ENCODE results near the gene SAPCD2.
"Not testable (repeated sequence)": the region's sequence is repeated elsewhere in the genome, so short reads cannot be mapped to it uniquely, and the experiment has no call there.

Gene SAPCD2

DNA sequence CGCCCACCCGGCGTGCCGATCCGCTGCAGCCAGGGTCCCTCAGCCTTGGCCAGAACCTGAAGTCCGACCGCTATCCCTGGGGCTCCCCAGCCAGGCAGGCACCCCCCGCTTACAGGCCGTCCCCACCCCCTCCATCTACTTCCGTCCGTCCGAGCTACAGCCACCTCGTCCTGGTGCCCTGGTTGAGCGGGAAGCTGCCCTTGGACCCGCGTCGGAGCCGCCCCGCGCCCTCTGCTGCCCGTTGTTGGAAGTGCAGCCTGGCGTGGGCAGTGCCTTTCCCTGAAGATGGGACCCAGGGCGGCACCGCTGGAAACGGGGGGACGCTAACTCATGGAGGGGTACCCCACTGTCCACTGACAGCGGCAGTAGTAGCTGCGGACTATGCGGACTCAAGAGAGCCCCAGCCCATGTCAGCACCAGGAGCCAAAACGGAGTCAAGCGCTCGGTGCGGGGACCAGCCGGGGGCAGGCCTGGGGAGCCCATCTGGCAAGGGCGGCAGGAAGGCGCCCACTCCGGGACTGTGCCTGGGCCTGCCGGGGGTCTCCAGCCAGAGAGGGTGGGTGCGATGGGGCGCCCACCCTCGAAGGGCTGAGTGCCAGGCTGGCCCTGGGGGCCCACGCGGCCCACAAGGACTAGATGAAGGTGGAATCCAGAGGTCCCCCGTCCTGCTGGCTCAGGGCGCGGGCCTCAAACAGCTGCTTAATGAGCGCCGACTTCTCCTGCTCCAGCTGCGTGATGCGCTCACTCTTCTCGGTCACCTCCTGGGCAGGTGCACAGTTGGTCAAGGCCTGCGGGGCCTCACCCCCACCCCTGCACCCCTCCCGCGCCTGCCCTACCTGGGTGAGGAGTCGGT, 6.1 kb downstream of the SAPCD2 start:
- DNase-seq = peak; percentile 74

DNA sequence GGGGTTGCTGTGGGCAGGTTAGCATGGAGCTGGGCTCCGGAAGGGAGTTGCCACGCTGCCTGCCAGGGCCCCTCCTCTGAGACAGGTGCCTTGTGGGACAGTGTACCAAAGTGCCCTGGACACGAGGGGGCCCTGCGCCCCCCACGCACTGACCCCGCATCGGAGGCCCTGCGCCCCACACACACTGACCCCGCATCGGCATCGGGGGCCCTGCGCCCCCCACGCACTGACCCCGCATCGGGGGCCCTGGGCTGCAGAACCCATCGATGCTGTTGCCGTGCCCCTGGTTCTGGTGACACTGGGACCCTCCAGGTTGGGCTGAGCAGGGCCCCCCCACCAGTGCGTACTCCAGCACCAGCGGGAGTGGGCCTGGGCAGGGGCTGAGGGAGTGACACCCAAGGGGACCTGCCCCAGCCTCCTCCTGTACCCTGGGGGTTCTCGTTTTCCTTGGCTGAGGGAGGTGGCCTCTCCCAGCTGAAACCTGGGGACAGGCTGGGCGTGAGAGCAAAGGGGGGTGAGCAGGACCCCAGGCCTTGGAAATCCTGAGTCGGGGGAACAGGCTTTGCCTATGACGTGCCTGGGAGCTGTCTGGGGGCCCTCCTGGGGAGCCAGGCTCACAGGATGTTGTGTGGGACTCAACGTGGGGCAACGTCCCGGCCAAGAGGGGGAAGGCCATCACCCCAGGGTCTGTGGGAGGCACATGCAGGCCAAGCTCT, 6.9 kb downstream of the SAPCD2 start:
- DNase-seq = no peak

DNA sequence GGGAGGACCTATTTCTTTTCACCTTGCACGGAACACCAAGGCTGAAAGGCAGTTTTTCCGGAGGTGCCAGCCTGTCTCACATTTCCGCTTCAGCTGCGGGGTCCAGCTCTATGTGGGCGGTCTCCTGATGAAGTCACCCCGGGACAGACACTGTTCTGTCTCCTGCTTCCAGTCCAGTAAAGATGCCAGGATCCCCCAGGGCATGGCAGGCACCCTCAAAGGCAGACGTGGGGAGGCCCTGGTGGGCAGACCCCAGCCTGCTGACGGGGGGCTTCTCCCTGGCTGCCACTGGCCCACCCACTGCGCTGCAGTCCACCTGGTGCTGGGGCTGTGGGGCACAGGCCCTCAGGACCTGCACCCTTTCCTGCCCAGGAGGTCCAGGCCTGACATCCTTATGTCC, 7.6 kb downstream of the SAPCD2 start:
- not testable (repeated sequence) for DNase-seq

DNA sequence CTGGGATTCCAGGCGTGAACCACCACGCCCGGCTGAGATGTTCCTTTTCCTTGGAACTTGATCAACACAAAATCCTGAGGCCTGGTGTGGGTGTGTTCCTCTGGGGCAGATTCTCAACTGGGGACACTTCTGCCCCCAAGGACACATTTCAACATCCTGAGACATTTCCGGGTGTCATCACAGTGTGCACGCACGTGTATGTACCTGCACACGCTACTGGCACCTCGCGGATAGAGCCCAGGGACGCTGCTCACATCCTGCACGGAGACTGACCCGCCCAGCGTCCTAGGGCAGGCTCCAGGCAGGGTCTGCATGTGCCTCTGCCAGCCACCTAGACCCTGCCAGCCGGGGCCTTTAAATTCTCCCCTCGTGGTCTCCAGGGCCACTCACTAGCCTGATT, 8.0 kb downstream of the SAPCD2 start:
- DNase-seq = no peak

- DNase-seq = no peak
These were observed 11.7 kb downstream of the SAPCD2 start for GRCh38 chr9:137058521-137059234.

GRCh38 chr9:137057545-137057944, 12.8 kb downstream of the SAPCD2 start:
- no peak for DNase-seq

- DNase-seq = no peak
These were observed 13.5 kb downstream of the SAPCD2 start for GRCh38 chr9:137056739-137057415.

DNA sequence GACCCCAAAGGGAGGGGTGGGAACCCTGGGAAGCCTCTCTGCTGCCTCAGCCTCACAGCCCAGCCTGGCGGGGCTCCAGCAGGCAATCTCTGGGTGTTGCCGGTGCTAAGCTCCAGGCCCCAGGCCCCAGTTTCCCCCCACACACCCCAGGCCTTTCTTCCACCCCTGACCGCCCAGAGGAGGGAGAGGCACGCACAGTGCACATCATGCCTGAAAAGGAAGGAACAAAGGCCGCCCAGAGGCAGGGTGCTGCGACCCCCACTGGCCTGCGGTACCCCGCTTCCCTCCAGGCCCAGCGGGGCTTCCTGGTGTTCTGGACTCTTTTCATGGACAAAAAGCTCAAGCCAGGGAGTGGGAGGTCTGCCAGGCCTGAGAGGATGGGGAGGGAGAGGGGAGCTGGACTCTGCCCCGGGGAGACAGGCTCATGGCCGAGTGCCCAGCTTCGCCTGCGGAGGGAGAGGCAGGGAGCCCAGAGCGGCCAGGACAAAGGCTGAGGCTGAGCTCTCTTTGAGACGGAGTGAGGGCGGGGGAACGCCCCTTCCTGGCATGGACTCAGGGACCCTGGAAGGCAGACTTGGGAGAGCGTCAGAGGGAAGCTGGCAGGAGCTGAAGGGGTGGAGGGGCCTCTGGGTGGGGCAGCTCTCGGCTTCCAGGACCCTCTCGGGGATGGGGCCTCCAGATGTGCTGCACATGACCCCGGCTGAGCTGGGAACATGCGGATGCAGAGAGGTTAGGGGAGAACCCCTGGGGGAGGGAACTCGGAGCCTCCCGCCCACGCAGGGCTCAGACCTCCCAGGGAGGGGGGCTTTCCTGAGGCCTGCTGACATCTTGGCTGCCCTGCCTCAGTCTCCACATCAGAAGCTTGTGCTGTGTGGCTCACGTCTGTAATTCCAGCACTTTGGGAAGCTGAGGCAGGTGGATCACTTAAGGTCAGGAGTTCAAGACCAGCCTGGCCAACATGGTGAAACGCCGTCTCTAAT, 14.7 kb downstream of the SAPCD2 start:
- peak; percentile 94 for DNase-seq

- DNase-seq = no peak
These were observed 15.4 kb downstream of the SAPCD2 start for GRCh38 chr9:137054932-137055384.

DNA sequence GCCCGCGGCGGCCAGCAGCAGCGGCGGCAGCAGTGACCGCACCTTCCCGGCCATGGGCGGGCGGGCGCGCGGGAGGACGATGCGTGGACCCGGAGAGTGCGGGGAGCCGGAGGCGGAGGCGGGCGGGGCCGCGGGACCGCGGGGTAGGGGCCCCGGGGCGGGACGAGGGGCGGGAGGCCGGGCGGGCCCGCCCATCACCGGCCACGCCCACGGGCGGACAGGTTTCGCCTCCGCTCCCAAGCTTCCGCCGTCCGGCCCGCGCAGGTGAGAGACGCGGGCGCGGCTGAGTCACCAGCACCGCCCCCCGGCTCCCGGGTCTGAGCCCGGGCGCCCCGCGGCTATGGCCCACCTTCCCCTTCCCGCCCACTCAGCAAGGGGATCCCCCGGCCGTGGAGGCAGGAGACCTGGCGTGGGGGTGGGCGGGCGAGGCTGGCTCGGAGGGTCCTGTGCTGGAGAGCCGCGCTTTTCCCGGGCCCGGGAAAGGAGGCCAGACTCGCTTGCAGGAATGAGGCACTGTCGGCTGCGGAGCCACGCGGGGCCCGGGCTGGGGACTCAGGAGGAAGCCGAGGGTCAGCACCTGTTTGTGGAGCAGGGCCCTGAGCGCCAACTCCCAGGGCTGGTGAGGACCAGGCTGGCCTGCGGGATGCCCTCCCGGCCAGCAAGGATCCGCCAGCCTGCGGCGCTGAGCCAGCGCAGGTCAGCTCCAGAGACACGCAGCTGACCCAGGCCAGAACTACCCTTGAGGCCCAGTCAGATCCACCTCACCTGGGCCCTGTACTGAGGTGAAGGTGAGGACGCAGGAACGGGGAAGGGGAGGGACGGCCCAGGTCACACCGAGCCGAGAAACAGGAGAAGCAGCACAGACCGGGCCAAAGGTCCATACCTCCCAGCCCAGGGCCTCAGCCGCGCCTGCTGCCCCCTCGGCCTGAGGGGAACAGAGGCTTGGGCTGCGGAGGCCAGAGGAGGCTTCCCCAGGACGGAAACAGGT, 16.1 kb downstream of the SAPCD2 start, which contains the start of gene ENTPD2:
ENTPD2 (minus strand) TSS at position 118 of the 988 bp plus-strand sequence; CDS start at position 54, 64 bp downstream.
- no peak for DNase-seq

GRCh38 chr9:137052998-137053943, 17.1 kb downstream of the SAPCD2 start:
- no peak for DNase-seq

- DNase-seq = no peak
These were observed 18.1 kb downstream of the SAPCD2 start for GRCh38 chr9:137052293-137052692.

DNA sequence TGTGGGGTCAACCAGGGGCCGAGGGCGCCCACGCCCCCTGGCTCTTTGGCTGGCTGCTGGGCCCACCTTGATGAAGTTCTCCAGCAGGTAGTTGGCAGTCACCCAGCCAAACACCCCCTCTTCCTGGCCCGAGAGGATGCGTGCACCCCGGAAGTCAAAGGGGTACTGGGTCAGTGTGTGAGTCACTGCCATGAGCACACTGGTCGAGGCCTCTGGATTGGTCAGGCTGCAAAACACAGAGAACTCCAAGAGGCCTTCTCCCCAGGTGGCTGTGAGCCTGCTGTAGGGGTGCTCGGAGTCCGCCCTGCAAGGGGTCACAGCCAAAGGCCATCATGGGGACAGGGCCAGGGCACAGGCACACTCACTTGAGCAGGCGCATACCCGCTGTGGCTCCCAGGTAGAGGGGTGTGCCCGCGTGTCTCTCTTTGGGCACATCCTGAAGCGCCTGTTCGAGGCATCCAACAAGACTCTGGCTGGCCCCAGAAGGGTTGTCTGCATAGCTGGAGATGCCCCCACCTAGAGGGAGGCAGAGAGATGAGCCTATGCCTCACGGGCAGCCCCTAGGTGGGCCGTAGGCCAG, 19.1 kb downstream of the SAPCD2 start:
- DNase-seq = no peak

GRCh38 chr9:137050570-137050969, 19.8 kb downstream of the SAPCD2 start:
- no peak for DNase-seq

- no peak for DNase-seq
These were observed 20.6 kb downstream of the SAPCD2 start for GRCh38 chr9:137049544-137050449.

DNA sequence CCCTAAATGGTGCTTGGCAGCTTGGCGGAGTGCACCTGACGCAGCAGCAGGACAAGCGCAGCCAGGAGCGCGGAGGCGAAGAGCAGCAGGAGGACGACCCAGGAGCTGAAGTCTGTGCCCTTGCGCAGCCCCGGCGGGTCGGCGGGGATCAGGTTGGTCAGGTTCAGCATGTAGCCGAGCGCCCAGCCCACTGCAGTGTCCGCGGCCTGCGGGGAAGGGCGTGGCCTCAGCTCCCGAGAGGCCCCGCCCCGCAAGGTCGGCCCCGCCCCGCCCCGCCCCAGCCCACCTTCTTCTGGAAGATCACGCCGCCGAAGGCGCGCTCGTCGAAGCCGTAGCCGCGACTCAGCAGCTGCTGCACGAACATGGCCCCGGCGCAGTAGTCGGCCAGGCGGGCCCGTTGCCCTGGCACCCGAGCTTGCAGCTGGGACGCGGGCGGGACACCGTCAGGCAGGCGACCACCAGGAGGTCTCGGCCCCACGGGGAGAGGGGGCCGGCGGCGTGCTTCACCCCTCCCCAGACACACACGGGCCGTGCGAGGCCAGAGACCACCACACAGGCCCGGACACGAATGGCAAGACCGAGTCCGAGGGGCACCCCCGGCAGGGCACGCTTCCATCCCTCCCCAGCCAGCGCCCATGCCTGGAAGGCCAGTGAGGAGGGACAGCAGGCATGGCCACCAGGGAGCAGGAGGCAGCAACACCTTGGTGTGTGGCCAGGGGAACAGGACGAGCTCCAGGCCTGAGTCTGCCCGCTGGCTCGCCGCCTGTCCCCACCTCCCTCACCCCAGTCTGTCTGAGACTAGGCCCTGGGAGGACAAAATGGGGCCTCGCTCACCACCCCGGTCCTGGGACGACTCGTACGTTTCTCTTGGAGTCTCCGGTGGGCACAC, 21.5 kb downstream of the SAPCD2 start:
- DNase-seq = no peak
